ENCODE results near the gene G3BP1. TPM values are rescaled to one million over a fixed set of nuclear protein-coding genes. Genes with fewer than 3 reads are reported as not detected.
A peak's percentile ranks its signal among the peaks of the same experiment; 100 is the strongest.

The G3BP1 gene
- total and polyA plus RNA-seq, 3 experiments from 2014 or later, result 142 to 377 (median 371) TPM

GRCh38 chr5:151742870-151743294, 28.9 kb upstream of the G3BP1 start:
- POLR2A ChIA-PET, result interaction anchor here (0.6 kb wide), 1 partner anchor 27 kb away, joined by 7 read pairs; no protein-coding TSS in a partner anchor
- no peaks in the 10 kb centered on the region for H3K9me3 ChIP-seq (ENCODE audit: low read length)
- H3K27me3 ChIP-seq (ENCODE audit: insufficient read depth, low read length, poor library complexity, severe bottlenecking), result no peaks in the 10 kb centered on the region
- no peak overlapping the region for H3K4me3 ChIP-seq (ENCODE audit: low read length)
- Mint-ChIP-seq H3K4me1 (peaks cover 42 to 48% (median 44%) of the 10 kb centered on the region in 3 donors), H3K27me3 (no peaks in the 10 kb centered on the region), H3K4me3 (no peak overlapping the region), H3K36me3 (peaks cover 3 to 60% (median 19%) of the 10 kb centered on the region in 3 donors), H3K9me3 (no peaks in the 10 kb centered on the region), H3K27ac (peak overlapping the region in 4 of 8 donors; percentile 5 to 47 (median 38))
- no peak overlapping the region for H3K27ac ChIP-seq (ENCODE audit: low read depth, low read length)
- no peak for DNase-seq
- CTCF ChIA-PET, result no interaction called here
- peaks cover 8% of the 10 kb centered on the region for H3K36me3 ChIP-seq (ENCODE audit: insufficient read depth, low read length)
- peaks cover 26% of the 10 kb centered on the region for H3K4me1 ChIP-seq (ENCODE audit: insufficient read depth, low read length)

GRCh38 chr5:151743530-151743929, 28.2 kb upstream of the G3BP1 start:
- ChIA-PET POLR2A (no interaction called here), CTCF (no interaction called here)
- peaks cover 3 to 57% (median 18%) of the 10 kb centered on the region in 3 donors for H3K36me3 Mint-ChIP-seq
- peaks cover 8% of the 10 kb centered on the region for H3K36me3 ChIP-seq (ENCODE audit: insufficient read depth, low read length)
- no peak overlapping the region for H3K4me3 Mint-ChIP-seq
- no peaks in the 10 kb centered on the region for H3K9me3 Mint-ChIP-seq
- H3K27me3 ChIP-seq (ENCODE audit: insufficient read depth, low read length, poor library complexity, severe bottlenecking), result no peaks in the 10 kb centered on the region
- H3K4me3 ChIP-seq (ENCODE audit: low read length), result no peak overlapping the region
- no peaks in the 10 kb centered on the region for H3K9me3 ChIP-seq (ENCODE audit: low read length)
- no peak overlapping the region for H3K27ac ChIP-seq (ENCODE audit: low read depth, low read length)
- peak overlapping the region in 6 of 8 donors; percentile 19 to 93 (median 56) for H3K27ac Mint-ChIP-seq
- H3K4me1 ChIP-seq (ENCODE audit: insufficient read depth, low read length), result peaks cover 26% of the 10 kb centered on the region
- DNase-seq, result no peak
- H3K4me1 Mint-ChIP-seq, result peaks cover 46 to 48% (median 48%) of the 10 kb centered on the region in 3 donors
- H3K27me3 Mint-ChIP-seq, result no peaks in the 10 kb centered on the region

DNA sequence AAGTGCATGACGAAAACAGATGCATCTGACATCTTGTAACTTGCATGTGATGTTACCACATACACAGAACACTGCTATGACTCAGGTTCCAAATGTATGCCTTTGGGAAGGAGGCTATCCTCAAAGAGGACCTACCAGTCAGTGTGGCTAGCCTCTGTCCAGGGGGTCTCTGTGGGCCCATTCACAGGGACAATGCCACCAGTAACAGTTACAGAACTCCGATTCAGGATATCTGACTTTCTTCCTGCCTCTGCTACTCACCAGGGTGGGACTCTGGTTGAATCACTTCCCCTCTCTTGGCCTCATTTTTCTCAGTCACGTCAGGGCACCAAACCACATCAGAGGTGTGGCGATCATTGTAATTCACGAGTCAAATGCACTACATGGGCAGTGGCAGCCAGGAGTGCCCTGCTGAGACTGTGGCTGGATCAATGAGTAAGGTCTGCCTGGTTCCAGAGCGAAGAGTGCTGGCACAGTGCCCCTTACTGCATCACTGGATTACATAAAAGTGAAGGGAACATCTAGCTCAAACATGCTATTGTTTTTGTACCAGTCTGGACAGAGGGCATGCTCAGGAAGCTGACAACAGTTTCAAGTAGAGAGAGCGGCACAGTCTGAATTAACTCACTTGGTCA, 26.6 kb upstream of the G3BP1 start:
- CTCF ChIA-PET, result no interaction called here
- Mint-ChIP-seq H3K4me3 (peak overlapping the region in 5 of 7 donors; percentile 28 to 76 (median 58)), H3K36me3 (peaks cover 3 to 59% (median 20%) of the 10 kb centered on the region in 3 donors), H3K4me1 (peaks cover 44 to 50% (median 49%) of the 10 kb centered on the region in 3 donors), H3K9me3 (no peaks in the 10 kb centered on the region), H3K27ac (peak overlapping the region; percentile 51 to 97 (median 92)), H3K27me3 (no peaks in the 10 kb centered on the region)
- H3K9me3 ChIP-seq (ENCODE audit: low read length), result no peaks in the 10 kb centered on the region
- no peaks in the 10 kb centered on the region for H3K27me3 ChIP-seq (ENCODE audit: insufficient read depth, low read length, poor library complexity, severe bottlenecking)
- H3K4me3 ChIP-seq (ENCODE audit: low read length), result no peak overlapping the region
- peaks cover 8% of the 10 kb centered on the region for H3K36me3 ChIP-seq (ENCODE audit: insufficient read depth, low read length)
- peak in 3 of 5 donors; percentile 30 to 36 (median 31) for DNase-seq
- POLR2A ChIA-PET, result no interaction called here
- peaks cover 34% of the 10 kb centered on the region for H3K4me1 ChIP-seq (ENCODE audit: insufficient read depth, low read length)
- peak overlapping the region; percentile 17 for H3K27ac ChIP-seq (ENCODE audit: low read depth, low read length)

DNA sequence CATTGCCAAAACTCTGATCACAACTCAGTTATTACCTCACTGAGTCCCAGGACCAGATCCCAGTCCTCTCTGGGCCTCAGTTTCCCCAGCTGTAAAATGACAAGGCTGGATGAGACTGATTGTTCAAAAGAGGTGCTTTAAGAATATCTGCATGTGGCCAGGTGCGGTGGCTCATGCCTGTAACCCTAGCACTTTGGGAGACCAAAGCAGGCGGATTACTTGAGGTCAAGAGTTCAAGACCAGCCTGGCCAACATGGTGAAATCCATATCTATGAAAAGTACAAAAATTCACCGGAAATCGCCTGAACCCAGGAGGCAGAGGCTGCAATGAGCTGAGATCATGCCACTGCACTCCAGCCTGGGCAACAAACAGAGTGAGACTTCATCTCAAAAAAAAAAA, 21.6 kb upstream of the G3BP1 start:
- H3K4me1 ChIP-seq (ENCODE audit: insufficient read depth, low read length), result peaks cover 25% of the 10 kb centered on the region
- H3K9me3 ChIP-seq (ENCODE audit: low read length), result no peaks in the 10 kb centered on the region
- H3K27ac ChIP-seq (ENCODE audit: low read depth, low read length), result no peak overlapping the region
- Mint-ChIP-seq H3K4me1 (peaks cover 37 to 57% (median 49%) of the 10 kb centered on the region in 3 donors), H3K36me3 (peaks cover 0 to 42% (median 5%) of the 10 kb centered on the region in 3 donors), H3K4me3 (no peak overlapping the region), H3K27me3 (no peaks in the 10 kb centered on the region), H3K27ac (peak overlapping the region in 7 of 8 donors; percentile 12 to 86 (median 39)), H3K9me3 (no peaks in the 10 kb centered on the region)
- no peak for DNase-seq
- no peak overlapping the region for H3K4me3 ChIP-seq (ENCODE audit: low read length)
- ChIA-PET POLR2A (interaction anchor here (1.4 kb wide), 1 partner anchor 21 kb away, joined by 3 read pairs; no protein-coding TSS in a partner anchor), CTCF (interaction anchor here (3.5 to 3.7 kb wide), 2 partner anchors 10 to 20 kb away, joined by 17 to 22 read pairs; partner anchors contain the start of gene G3BP1)
- H3K36me3 ChIP-seq (ENCODE audit: insufficient read depth, low read length), result peaks cover 8% of the 10 kb centered on the region
- no peaks in the 10 kb centered on the region for H3K27me3 ChIP-seq (ENCODE audit: insufficient read depth, low read length, poor library complexity, severe bottlenecking)

DNA sequence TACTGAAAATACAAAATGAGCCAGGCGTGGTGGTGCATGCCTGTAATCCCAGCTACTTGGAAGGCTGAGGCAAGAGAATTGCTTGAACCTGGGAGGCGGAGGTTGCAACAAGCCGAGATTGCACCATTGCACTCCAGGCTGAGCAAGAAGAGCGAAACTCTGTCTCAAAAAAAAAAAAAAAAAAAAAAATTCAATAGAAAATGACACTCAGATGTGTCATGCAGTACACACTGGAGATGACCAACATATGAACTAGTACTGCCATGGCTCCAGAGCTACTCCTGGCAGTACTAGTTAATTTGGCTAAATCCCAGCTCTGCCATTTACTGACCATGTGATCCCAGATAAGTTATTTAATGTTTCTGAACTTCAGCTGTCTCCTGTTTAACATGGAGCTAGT, 20.7 kb upstream of the G3BP1 start:
- Mint-ChIP-seq H3K36me3 (peaks cover 0 to 35% (median 5%) of the 10 kb centered on the region in 3 donors), H3K9me3 (no peaks in the 10 kb centered on the region), H3K4me3 (no peak overlapping the region), H3K27ac (peak overlapping the region in 1 of 8 donors; percentile 75), H3K4me1 (peaks cover 32 to 55% (median 47%) of the 10 kb centered on the region in 3 donors), H3K27me3 (no peaks in the 10 kb centered on the region)
- ChIA-PET POLR2A (no interaction called here), CTCF (interaction anchor here (3.5 to 3.7 kb wide), 2 partner anchors 11 to 19 kb away, joined by 17 to 22 read pairs; partner anchors contain the start of gene G3BP1)
- Histone ChIP-seq H3K4me1 (ENCODE audit: insufficient read depth, low read length) (peaks cover 15% of the 10 kb centered on the region), H3K27ac (ENCODE audit: low read depth, low read length) (no peak overlapping the region), H3K9me3 (ENCODE audit: low read length) (no peaks in the 10 kb centered on the region), H3K4me3 (ENCODE audit: low read length) (no peak overlapping the region), H3K27me3 (ENCODE audit: insufficient read depth, low read length, poor library complexity, severe bottlenecking) (no peaks in the 10 kb centered on the region), H3K36me3 (ENCODE audit: insufficient read depth, low read length) (peaks cover 1% of the 10 kb centered on the region)
- DNase-seq, result no peak

DNA sequence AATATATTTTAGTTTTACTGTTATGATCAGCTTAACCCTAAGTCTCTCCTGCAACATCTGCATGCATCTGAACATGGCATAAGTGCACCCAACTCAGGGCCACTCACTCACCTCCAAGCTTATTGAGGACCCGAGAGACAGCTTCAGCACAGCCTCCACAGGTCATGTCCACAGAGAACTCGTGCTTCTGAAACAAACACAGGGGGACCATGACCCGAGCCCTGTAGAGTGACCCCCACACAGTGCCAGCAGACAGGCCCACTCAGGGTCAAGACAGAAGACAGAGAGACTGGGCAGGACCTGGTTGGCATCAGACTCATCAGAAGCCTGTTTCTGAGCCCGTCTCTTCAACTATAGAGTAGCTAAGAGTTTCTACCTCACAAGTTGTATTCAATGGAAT, 20.2 kb upstream of the G3BP1 start:
- no peaks in the 10 kb centered on the region for H3K27me3 ChIP-seq (ENCODE audit: insufficient read depth, low read length, poor library complexity, severe bottlenecking)
- Mint-ChIP-seq H3K27ac (peak overlapping the region in 4 of 8 donors; percentile 23 to 75 (median 54)), H3K36me3 (peaks cover 0 to 32% (median 5%) of the 10 kb centered on the region in 3 donors), H3K9me3 (no peaks in the 10 kb centered on the region), H3K4me3 (peak overlapping the region in 1 of 7 donors; percentile 41), H3K27me3 (no peaks in the 10 kb centered on the region), H3K4me1 (peaks cover 32 to 55% (median 47%) of the 10 kb centered on the region in 3 donors)
- H3K4me3 ChIP-seq (ENCODE audit: low read length), result no peak overlapping the region
- peaks cover 15% of the 10 kb centered on the region for H3K4me1 ChIP-seq (ENCODE audit: insufficient read depth, low read length)
- no peaks in the 10 kb centered on the region for H3K36me3 ChIP-seq (ENCODE audit: insufficient read depth, low read length)
- H3K27ac ChIP-seq (ENCODE audit: low read depth, low read length), result no peak overlapping the region
- no peaks in the 10 kb centered on the region for H3K9me3 ChIP-seq (ENCODE audit: low read length)
- ChIA-PET POLR2A (interaction anchor here (2.0 kb wide), 1 partner anchor 21 kb away, joined by 7 read pairs; the partner anchor contains the start of gene G3BP1), CTCF (interaction anchor here (3.5 to 3.7 kb wide), 2 partner anchors 12 to 19 kb away, joined by 17 to 22 read pairs; partner anchors contain the start of gene G3BP1)
- DNase-seq, result no peak

DNA sequence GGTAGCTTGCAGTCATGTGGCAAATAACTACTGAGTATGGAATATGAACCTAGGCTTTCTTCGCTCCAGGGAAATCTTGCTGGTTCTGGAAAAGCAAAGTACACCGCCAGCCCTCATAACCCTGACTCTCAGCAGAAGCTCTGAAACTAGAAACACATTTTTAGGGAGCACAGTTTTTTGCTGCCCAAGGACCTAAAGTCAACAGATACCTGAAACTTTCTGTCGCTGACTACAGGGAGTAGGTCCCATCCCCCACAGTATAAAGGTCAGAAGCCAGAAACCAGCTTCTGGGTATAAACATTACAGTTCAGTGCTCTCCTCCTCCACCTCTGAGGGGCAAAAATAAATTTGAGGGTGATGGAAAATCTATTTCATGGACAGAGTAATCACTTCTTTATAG, 16.4 kb upstream of the G3BP1 start:
- POLR2A ChIA-PET, result no interaction called here
- H3K9me3 Mint-ChIP-seq, result no peaks in the 10 kb centered on the region

More for the DNA sequence above, 16.4 kb upstream of the G3BP1 start:
- H3K9me3 ChIP-seq (ENCODE audit: low read length), result no peaks in the 10 kb centered on the region
- H3K27ac ChIP-seq (ENCODE audit: low read depth, low read length), result no peak overlapping the region
- H3K4me3 ChIP-seq (ENCODE audit: low read length), result no peak overlapping the region
- H3K36me3 ChIP-seq (ENCODE audit: insufficient read depth, low read length), result no peaks in the 10 kb centered on the region
- Mint-ChIP-seq H3K27ac (peak overlapping the region in 3 of 8 donors; percentile 37 to 60 (median 58)), H3K27me3 (no peaks in the 10 kb centered on the region), H3K4me3 (peak overlapping the region in 2 of 7 donors; percentile 16 to 91), H3K36me3 (peaks cover 0 to 25% (median 5%) of the 10 kb centered on the region in 3 donors), H3K4me1 (peaks cover 43 to 62% (median 56%) of the 10 kb centered on the region in 3 donors)
- peaks cover 25% of the 10 kb centered on the region for H3K4me1 ChIP-seq (ENCODE audit: insufficient read depth, low read length)
- no peaks in the 10 kb centered on the region for H3K27me3 ChIP-seq (ENCODE audit: insufficient read depth, low read length, poor library complexity, severe bottlenecking)
- CTCF ChIA-PET, result interaction anchor here (2.8 kb wide), 1 partner anchor 16 kb away, joined by 14 read pairs; the partner anchor contains the start of gene G3BP1
- no peak for DNase-seq
